Uterus (tissue), 4 donors: ENCODE measurements around the gene VPS16. TPM values are rescaled to one million over a fixed set of nuclear protein-coding genes. Genes with fewer than 3 reads are reported as not detected.

Source experiments
- DNase-seq, 2 donors: peaks; one replicate each; pipeline ENCODE4 v3.0.0-alpha.2; 2019 to 2020
- H3K27ac ChIP-seq, 2 donors: fragments of 200-600 bp; sonication (generic); 1 replicate in 1 of 2; 2 replicates in 1 of 2; pipeline ENCODE4 v1.5.1; 2016 to 2018
- H3K27me3 ChIP-seq, 2 donors: fragments of 200-600 bp; sonication (generic); one replicate each; pipeline ENCODE4 v1.5.1; 2018 to 2019; ENCODE audit warnings: control low read depth in 1 of 2
- H3K36me3 ChIP-seq, 2 donors: fragments of 200-600 bp; sonication (generic); one replicate each; pipeline ENCODE4 v1.5.1; 2019; ENCODE audit warnings: control low read depth in 1 of 2
- H3K4me1 ChIP-seq, 2 donors: fragments of 200-600 bp; sonication (generic); one replicate each; pipeline ENCODE4 v1.5.1; 2018 to 2019; ENCODE audit warnings: control low read depth in 1 of 2
- H3K4me3 ChIP-seq, 2 donors: fragments of 200-600 bp; sonication (generic); 1 replicate in 1 of 2; 2 replicates in 1 of 2; pipeline ENCODE4 v1.5.1; 2018 to 2019; ENCODE audit warnings: mild to moderate bottlenecking in 1 of 2
- H3K9me3 ChIP-seq, 2 donors: fragments of 200-600 bp; sonication (generic); one replicate each; pipeline ENCODE4 v1.5.1; 2019; ENCODE audit warnings: control low read depth in 1 of 2
- POLR2A ChIP-seq, 2 donors: fragments of 450-650 bp; IDR thresholded peaks; one replicate each; pipeline ENCODE4 v1.6.1; 2016; ENCODE audit warnings: antibody characterized with exemption in 2 of 2, mild to moderate bottlenecking in 1 of 2, moderate library complexity in 1 of 2
- intact Hi-C: fragments of 100-400 bp; cut with DNase I; formaldehyde crosslinking; loops from one replicate; pipeline ENCODE4 v1.15.1; 2023; ENCODE audit warnings: low total_unique reads
- total RNA-seq, 4 donors: library from RNA; depleted of rRNA in 3 of 4; stranded (reverse); fragments of >200 nt in 3 of 4; gene quantifications; one replicate each; pipeline versions ENCODE4 v1.1.0 to v1.2.4, GENCODE V29; 2014 to 2023
- TF ChIP-seq, protein P1 (sequence below), 4 experiments: fragments of 200-600 bp in 2 of 4; fragments of 450-650 bp in 2 of 4; sonication (generic) in 2 of 4; IDR thresholded peaks; one replicate each; pipeline ENCODE4 v1.5.1; 2016 to 2019; ENCODE audit warnings: antibody characterized with exemption in 4 of 4, mild to moderate bottlenecking in 2 of 4, moderate library complexity in 1 of 4
- donor health status: DM: yes; HTN: yes; CAD: no.

Gene VPS16
- total RNA-seq, 4 donors from 2014 or later, result 5.9 to 48.6 (median 37.9) TPM

DNA sequence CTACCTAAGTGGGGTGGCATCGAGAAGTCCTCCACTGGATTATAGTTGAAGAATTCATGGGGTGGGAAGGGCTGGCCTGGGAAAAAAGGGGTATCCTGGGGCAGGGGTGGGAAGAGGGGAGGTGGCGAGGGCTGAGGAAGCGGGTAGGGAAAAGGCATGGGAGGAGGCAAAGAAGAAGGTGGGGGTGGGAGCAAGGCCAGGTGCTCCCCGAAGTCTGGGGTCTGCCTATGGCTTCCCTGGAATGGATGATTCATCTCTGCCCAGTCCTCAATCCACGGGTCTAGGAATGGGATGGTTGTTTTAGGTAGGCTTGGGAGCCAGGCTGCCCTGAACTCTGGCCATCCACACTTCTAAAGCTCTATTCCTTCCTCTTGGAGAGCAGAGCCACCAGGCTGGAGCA lies 4.5 kb upstream of the VPS16 start:
- TF ChIP-seq, protein P1, sequence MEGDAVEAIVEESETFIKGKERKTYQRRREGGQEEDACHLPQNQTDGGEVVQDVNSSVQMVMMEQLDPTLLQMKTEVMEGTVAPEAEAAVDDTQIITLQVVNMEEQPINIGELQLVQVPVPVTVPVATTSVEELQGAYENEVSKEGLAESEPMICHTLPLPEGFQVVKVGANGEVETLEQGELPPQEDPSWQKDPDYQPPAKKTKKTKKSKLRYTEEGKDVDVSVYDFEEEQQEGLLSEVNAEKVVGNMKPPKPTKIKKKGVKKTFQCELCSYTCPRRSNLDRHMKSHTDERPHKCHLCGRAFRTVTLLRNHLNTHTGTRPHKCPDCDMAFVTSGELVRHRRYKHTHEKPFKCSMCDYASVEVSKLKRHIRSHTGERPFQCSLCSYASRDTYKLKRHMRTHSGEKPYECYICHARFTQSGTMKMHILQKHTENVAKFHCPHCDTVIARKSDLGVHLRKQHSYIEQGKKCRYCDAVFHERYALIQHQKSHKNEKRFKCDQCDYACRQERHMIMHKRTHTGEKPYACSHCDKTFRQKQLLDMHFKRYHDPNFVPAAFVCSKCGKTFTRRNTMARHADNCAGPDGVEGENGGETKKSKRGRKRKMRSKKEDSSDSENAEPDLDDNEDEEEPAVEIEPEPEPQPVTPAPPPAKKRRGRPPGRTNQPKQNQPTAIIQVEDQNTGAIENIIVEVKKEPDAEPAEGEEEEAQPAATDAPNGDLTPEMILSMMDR (IDR thresholded peaks at IDR 0.05), result no peak
- no peak for TF ChIP-seq POLR2A (IDR thresholded peaks at IDR 0.05)
- intact Hi-C loops, result no loop called here

DNA sequence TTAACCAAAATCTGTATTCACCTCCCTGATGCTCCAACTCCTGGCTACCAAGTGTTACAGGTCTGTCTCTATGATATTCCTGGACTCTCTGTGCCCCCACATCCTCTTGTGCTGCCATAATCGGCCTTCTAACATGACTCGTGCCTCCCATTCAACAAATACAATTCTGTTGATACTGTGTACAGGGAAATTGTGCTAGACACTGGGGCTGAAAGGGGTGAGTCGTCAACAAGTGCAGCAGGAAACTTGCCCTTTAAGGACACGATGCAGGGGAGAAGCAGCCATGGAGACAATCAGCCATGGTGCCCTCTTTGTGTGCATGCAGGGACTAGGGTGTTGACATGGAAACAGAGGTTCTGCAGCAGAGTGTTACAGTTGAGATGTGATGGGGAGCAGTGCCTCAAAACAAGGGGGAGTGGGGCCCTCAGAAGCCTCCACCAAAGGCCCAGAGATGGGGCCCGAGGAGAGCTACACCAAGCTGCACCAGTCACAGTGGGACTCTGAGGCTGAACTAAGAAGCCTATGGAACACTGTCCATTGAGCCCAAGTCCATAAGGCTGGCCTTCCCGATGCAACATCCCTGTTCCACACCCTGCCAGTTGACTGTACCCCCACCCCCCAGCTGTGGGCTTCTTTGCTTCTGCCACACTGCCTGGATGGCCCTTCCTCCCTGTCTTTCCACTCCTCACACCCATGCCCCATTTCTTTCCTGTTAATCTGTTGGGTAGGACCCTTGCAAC lies 3.2 kb upstream of the VPS16 start:
- DNase-seq, result no peak
- Histone ChIP-seq H3K27ac (no peak overlapping the region), H3K27me3 (no peaks in the 10 kb centered on the region), H3K36me3 (no peaks in the 10 kb centered on the region), H3K4me3 (no peak overlapping the region), H3K9me3 (no peaks in the 10 kb centered on the region), H3K4me1 (peaks cover 0 to 6% of the 10 kb centered on the region in 2 donors)
- no peak for TF ChIP-seq POLR2A (IDR thresholded peaks at IDR 0.05)
- TF ChIP-seq, protein P1 (IDR thresholded peaks at IDR 0.05), result no peak
- intact Hi-C loops, result no loop called here

More for the DNA sequence above, 4.5 kb upstream of the VPS16 start:
- H3K4me3 ChIP-seq, result no peak overlapping the region
- DNase-seq, result no peak
- no peaks in the 10 kb centered on the region for H3K27me3 ChIP-seq
- H3K9me3 ChIP-seq, result no peaks in the 10 kb centered on the region
- no peaks in the 10 kb centered on the region for H3K4me1 ChIP-seq
- H3K27ac ChIP-seq, result no peak overlapping the region
- no peaks in the 10 kb centered on the region for H3K36me3 ChIP-seq

DNA sequence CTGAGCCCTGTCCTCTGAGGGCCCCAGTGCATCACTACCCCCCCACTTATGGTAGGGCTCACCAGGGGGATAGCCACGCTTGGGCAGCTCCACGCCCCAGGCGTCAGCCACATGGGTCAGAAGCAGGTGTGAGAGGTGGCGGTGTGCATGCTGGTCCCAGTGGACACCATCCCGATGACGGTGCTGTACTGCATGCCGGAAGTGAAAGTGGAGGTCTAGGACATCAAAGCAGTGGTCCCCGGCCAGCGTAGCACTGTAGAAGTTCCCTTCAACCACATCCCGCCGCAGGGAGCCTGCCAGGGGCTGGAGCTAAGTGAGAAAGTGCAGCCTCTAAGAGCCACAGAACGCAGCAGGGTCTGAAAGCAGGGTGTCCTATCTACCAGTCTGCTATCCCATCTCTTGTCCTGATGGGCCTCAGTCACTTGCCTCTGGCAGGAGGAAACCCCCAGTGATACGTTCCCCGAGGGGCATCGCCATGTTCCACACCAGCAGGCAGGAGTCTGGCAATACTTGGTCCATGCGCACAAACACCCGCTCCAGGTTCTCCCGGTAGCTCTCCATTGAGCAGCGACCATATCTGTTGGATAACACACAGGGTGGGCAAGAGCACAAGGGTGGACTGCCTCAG lies 2.3 kb upstream of the VPS16 start:
- H3K27ac ChIP-seq, result no peak overlapping the region
- peaks cover 0 to 6% of the 10 kb centered on the region in 2 donors for H3K4me1 ChIP-seq
- intact Hi-C loops, result no loop called here
- DNase-seq, result no peak
- TF ChIP-seq POLR2A (IDR thresholded peaks at IDR 0.05), result no peak
- TF ChIP-seq, protein P1 (IDR thresholded peaks at IDR 0.05), result no peak
- no peaks in the 10 kb centered on the region for H3K27me3 ChIP-seq
- H3K9me3 ChIP-seq, result no peaks in the 10 kb centered on the region
- no peak overlapping the region for H3K4me3 ChIP-seq
- no peaks in the 10 kb centered on the region for H3K36me3 ChIP-seq

DNA sequence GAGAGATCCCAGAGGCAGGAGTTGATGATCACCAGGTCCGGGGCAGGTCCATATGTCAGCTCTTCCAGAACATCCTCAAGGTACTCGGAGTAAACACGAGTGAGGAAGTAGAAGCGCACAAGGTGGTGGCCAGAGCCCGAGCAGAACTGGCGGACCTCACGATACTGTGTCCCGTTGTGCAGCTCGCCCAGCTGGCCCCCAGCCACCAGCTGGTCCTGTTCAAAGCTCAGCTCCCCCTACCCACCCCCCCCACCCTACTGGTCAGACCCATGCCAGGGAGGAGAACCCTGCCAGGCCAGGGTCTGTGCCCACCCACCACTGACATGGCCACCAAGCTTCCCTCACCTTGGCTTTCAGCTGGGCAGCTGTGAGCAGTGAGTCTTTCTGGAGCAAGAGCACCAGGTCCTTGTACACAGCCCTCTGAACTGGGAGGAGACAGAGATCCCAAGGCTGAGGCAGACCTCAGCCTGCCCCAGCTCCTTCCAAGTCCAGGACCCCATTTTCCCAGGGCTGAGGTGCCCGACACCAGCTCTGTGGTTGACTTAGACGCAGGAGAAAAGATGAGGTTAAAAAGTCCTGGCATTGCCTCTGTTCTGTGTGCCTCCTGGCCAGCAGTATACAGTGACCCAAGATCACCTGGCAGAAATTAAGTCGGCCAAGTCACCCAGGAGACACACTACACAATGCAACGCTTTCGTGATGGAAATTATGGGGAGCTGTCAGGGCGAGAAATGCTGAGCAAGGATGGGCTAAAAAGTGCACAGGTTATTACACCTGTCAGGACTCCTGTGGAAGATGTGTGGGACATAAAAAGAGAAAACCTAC lies 1.5 kb upstream of the VPS16 start:
- Histone ChIP-seq H3K4me1 (peaks cover 0 to 6% of the 10 kb centered on the region in 2 donors), H3K27ac (no peak overlapping the region), H3K4me3 (no peak overlapping the region), H3K36me3 (no peaks in the 10 kb centered on the region), H3K27me3 (no peaks in the 10 kb centered on the region), H3K9me3 (no peaks in the 10 kb centered on the region)
- intact Hi-C loops, result no loop called here
- TF ChIP-seq POLR2A (IDR thresholded peaks at IDR 0.05), result no peak
- TF ChIP-seq, protein P1 (IDR thresholded peaks at IDR 0.05), result no peak
- no peak for DNase-seq
